Kidney epithelial cell (primary cell): Measurements from ENCODE around the gene AMELX. TPM values are rescaled to one million over a fixed set of nuclear protein-coding genes. Genes with fewer than 3 reads are reported as not detected.
A peak's percentile ranks its signal among the peaks of the same experiment; 100 is the strongest.

ENCODE experiments used
- DNase-seq: peaks from one replicate; pipeline ENCODE4 v3.0.0-alpha.2; 2010; ENCODE audit warnings: low read depth
- H3K27me3 ChIP-seq: 2 replicates; pipeline ENCODE4 v1.6.0; 2011; ENCODE audit warnings: low read length; ENCODE audit not compliant: control insufficient read depth, insufficient read depth
- H3K36me3 ChIP-seq: 2 replicates; pipeline ENCODE4 v1.5.1; 2011; ENCODE audit warnings: low read length; ENCODE audit not compliant: control insufficient read depth, insufficient read depth
- H3K4me3 ChIP-seq: 2 replicates; pipeline ENCODE4 v1.5.1; 2011; ENCODE audit warnings: low read depth, mild to moderate bottlenecking, control low read depth, low read length
- total RNA-seq: library from RNA; depleted of rRNA; stranded (reverse); fragments of >200 nt; gene quantifications from 2 replicates; pipeline ENCODE4 v1.2.3, GENCODE V29; 2015
- TF ChIP-seq, protein P1 (sequence below): IDR thresholded peaks from 2 replicates; pipeline ENCODE4 v1.5.1; 2011; ENCODE audit warnings: mild to moderate bottlenecking, moderate library complexity, low read length, control low read depth, inconsistent platforms; ENCODE audit not compliant: insufficient read depth, poor library complexity, severe bottlenecking

Gene AMELX
- total RNA-seq, 1 donor from 2014 or later: not detected

DNA sequence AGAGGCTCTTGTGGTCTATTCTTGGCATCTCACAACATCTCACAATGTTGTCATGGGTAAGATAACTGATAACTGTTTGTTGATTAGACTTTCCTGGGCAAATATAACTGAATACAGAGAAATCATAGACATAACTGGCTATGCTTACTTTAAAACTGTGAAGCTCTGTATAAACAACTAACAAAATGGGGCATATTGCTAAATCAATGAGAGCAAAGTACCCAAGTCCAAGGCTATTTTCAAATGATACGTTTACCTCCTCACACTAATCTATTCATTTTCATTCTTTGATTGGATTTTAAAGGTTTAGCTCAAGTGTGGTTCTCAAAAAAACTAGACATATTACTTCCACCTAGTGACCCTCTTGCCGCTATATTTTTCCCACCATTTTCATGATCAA, 38.6 kb downstream of the AMELX start:
- TF ChIP-seq, protein P1, sequence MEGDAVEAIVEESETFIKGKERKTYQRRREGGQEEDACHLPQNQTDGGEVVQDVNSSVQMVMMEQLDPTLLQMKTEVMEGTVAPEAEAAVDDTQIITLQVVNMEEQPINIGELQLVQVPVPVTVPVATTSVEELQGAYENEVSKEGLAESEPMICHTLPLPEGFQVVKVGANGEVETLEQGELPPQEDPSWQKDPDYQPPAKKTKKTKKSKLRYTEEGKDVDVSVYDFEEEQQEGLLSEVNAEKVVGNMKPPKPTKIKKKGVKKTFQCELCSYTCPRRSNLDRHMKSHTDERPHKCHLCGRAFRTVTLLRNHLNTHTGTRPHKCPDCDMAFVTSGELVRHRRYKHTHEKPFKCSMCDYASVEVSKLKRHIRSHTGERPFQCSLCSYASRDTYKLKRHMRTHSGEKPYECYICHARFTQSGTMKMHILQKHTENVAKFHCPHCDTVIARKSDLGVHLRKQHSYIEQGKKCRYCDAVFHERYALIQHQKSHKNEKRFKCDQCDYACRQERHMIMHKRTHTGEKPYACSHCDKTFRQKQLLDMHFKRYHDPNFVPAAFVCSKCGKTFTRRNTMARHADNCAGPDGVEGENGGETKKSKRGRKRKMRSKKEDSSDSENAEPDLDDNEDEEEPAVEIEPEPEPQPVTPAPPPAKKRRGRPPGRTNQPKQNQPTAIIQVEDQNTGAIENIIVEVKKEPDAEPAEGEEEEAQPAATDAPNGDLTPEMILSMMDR: no peak
- H3K36me3 ChIP-seq: no peaks in the 10 kb centered on the region
- no peak for DNase-seq
- no peak overlapping the region for H3K4me3 ChIP-seq
- no peaks in the 10 kb centered on the region for H3K27me3 ChIP-seq

DNA sequence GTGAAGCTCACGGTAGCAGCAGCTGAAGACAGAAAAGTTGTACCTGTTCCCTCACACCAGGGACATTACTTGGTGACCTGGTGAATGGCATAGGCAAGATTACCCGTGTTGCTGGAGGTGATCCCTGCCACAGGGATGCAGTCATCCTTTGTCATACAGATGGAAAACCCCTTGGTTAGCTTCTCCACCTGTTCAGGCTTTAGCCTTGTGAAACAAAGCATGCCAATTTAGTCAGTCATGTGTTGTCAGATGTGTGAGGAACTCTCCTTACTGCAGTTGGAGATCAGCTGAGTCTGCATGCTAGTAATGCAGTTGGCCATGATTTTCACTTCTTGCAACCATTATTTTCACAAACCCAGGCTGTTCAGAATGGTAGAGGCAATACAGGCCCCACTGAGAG, 41.0 kb downstream of the AMELX start:
- DNase-seq: no peak
- Histone ChIP-seq H3K27me3 (no peaks in the 10 kb centered on the region), H3K36me3 (no peaks in the 10 kb centered on the region), H3K4me3 (no peak overlapping the region)
- TF ChIP-seq, protein P1: no peak

DNA sequence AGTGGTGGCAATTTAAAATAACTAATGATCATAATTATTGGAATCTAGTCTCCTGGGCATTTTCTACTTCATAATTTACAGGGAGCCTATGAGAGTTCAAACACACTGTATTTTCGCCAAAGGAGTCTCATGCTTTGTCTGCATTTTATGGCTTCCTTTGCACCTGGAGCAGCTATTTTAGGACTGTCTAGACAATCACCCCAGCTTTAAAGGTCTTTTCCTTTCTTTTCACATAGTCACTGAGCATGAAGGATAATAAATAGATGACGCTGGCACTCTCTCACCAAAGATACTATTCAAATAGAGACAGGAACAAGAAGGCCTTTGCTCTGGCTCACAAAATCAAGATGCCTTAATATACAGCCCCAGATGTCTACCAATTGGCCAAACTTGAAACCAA, 43.0 kb downstream of the AMELX start:
- TF ChIP-seq, protein P1: no peak
- Histone ChIP-seq H3K4me3 (no peak overlapping the region), H3K36me3 (no peaks in the 10 kb centered on the region), H3K27me3 (no peaks in the 10 kb centered on the region)
- no peak for DNase-seq

DNA sequence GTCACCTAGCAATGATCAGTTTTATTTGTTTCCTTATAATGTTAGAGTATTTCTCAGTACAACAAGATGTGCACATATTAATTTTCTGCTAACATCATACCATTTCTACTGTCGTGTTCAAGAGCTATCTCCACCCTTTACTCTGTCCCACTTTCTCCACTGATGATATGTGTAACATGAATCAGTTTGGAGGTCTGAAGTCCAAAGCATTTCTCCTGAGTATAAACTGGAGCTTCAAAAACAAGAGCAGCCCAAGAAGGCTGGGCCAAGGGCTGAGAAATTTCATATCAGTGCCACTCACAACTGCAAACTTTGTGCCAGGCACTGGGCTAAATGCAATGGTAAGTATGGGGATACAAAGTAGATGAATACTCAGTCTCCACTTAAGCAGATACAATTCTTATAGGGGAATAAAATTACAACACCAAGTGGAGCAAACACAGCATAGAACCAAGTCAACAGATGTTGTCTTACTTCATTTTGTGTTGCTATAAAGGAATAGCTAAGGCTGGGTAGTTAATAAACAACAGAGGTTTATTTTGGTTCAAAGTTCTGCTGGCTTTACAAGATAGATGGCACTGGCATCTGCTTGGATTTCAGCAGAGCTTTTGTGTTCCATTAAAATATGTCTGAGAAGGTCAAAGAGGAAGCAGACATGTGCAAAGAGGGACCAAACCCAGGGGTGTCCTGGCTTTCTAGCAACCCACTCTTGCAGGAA, 44.2 kb downstream of the AMELX start:
- Histone ChIP-seq H3K4me3 (no peak overlapping the region), H3K27me3 (no peaks in the 10 kb centered on the region), H3K36me3 (no peaks in the 10 kb centered on the region)
- TF ChIP-seq, protein P1: no peak
- DNase-seq: no peak

DNA sequence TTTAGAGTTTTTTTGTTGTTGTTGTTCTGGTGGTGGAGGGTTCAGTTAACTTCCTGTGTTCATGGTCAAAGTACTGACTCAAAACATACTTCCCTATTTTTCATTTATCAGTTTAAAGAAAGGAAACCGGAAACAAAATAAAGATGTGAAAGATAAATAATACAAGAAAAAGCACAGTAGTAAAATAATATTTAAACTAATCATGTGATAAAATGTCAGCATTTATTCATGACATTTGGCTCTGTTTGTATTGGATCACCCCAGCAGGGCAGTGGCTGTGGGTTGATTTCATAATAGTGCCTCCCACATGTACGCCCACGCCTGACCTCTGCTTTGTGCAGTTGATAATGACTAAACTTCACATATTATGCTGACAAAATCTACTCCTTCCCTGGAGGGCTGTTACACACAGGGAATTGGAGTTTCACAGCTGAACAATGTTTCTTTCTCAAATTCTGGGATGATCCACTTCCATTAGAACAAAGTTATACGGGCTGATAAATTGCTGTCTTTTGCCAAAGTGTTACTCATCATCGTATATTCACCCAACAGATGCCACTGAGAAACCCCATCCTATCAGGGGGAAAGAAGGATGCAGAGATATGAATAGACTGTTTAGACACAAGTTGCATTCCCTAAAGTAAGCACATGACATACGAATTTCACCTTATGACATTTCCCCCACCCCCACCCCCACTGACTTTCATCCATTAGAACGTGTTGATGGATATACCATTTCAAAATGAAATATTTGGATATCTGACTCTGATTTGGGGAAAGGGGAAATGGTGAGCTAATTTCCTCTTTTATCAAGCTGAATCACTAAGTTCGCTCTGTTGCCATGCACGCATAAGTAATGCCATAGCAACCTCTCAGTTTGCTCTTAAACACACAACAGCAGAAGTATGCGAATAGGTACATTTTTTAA, 48.3 kb downstream of the AMELX start:
- Histone ChIP-seq H3K27me3 (no peaks in the 10 kb centered on the region), H3K4me3 (no peak overlapping the region), H3K36me3 (no peaks in the 10 kb centered on the region)
- TF ChIP-seq, protein P1: no peak
- peak; percentile 42 for DNase-seq
